IPS DF 19.7 (cell line): Measurements from ENCODE around the gene DYRK1A.

ENCODE experiments used
- DNase-seq: peaks from one replicate; pipeline ENCODE4 v3.0.0-alpha.2; 2013; ENCODE audit warnings: low read depth, low spot score

DYRK1A gene

GRCh38 chr21:37550618-37551330 lies 184.2 kb downstream of the DYRK1A start:
- no peak for DNase-seq

DNA sequence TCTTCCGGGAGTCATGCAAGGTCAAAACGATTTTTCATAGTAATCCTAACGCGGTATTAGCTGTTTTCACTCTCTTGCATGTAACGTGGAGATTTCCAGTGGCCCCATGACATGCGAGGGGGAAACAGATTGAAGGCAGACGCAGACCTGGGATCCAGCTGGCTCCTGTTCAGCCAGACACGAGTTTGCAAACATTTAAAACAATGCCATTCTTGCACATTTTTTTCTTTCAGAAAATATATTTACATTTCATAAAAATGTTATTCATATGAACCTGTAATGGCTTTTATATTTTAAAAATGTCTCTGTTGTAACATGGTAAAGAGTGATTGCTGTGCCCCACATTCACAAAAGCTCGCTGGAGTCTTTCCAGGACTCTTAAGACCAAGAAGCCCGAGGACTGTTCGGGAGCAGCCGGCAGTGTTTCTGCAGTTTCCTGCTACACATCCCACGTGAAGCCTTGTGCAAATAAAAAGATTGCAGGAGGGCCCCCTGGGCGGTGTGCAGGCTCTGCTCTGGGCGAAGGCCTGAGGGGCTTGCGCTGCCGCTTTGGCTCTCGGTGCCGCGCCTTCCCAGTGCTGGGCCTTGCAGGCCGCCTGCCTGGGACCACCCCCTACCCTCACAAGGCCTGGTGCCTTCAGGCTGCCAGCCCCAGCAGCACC lies 184.9 kb downstream of the DYRK1A start:
- DNase-seq: no peak

DNA sequence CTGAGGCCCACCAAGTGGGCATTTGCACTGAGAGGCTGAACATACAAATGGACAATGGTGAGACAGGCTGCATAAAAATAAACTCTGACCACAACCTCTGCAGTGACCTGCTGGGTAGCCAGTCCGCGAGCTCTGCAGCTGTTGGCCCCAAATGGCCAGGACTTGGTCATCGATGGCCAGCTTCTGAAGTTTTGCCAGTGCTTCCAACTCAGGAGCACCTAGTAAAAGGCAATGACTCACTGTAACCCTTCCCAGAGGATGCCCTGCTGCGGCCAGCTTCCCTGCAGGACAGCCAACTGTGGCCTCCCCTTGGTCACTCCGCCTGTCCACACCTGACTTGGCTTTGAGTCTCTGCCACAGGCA lies 185.4 kb downstream of the DYRK1A start:
- DNase-seq: no peak

- DNase-seq: no peak
Measured at GRCh38 chr21:37552496-37553029, 186.0 kb downstream of the DYRK1A start.

GRCh38 chr21:37553078-37553481 lies 186.5 kb downstream of the DYRK1A start:
- DNase-seq: no peak

DNA sequence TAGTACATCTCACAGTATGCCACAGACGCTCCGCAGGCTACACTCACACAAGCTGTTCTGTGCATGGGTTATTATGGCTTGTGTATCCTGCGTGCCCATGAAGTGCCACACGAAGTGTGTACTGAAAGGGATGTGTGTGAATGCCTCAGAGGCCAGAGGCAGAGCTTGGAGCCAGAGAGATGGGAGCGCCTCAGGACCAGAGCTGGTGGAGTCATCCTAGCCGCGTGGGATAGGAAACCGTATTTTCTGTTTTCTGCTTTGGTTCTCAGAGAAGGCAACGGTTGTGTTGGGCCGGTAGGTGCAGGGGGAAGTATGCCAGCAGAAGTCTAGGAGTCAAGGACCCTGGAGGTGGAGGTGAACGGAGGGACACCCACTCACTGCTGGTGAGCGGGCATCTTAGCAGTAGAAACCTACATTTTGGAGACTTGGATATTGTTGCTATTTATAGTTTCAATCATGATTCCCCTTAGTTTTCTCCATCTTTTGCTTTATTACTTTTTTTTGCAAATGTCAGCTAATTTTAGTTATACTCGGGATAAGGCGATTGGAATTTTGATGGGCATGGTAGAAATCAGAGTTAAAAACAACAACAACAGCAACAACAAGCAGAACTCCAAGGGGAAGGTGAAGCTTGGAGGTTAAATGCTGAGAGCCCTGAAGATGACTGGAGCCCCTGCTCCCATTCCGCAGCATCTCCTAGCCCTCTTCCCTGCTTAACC lies 188.2 kb downstream of the DYRK1A start:
- DNase-seq: no peak

- no peak for DNase-seq
Measured at GRCh38 chr21:37555672-37556261, 189.2 kb downstream of the DYRK1A start.

GRCh38 chr21:37557261-37557950 lies 190.8 kb downstream of the DYRK1A start:
- no peak for DNase-seq

DNA sequence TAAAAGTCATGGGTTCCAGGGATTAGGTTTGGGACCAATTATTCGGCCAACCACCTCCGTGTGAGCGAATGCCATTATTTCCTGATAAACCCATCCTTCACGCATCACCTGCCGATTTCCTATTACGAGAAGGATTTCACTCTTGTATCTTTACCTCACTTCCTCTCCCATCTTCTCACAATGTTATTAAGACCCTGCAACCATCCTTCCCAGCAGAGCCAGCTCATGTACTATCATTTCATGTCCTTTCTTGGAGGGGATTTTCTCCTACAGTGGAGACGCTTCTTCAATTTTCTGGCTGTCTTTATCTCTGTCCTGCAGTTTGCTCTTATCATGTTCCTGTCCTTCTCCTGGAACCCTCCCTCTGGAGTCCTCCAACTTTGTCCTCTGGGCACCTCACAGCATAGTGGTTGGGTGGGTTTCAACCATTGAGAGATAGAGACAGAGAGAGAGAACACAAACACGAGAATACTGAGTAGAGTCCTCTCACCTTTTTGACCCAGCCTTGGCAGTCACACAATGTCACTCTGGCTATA lies 192.2 kb downstream of the DYRK1A start:
- DNase-seq: no peak

DNA sequence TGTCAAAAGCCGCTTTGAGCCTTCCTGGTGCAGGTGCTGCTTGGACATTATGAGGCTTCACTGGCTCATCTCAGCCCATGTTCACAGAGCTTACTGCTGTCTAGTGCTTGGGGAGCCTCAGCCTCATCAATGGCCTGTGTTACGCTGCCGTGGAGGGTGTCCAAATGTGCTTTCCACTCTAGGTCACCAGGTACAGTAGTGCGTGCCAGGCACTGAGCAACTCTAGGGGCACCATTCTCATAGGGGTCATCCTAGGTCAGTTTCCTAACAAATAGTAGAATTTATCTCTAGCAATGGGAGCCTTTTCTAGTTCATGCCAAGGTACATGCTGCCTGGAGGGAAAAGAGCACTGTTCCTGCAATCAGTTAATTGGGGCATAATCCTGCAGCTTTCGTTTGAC lies 193.8 kb downstream of the DYRK1A start:
- no peak for DNase-seq

GRCh38 chr21:37561506-37561905 lies 194.9 kb downstream of the DYRK1A start:
- DNase-seq: no peak

DNA sequence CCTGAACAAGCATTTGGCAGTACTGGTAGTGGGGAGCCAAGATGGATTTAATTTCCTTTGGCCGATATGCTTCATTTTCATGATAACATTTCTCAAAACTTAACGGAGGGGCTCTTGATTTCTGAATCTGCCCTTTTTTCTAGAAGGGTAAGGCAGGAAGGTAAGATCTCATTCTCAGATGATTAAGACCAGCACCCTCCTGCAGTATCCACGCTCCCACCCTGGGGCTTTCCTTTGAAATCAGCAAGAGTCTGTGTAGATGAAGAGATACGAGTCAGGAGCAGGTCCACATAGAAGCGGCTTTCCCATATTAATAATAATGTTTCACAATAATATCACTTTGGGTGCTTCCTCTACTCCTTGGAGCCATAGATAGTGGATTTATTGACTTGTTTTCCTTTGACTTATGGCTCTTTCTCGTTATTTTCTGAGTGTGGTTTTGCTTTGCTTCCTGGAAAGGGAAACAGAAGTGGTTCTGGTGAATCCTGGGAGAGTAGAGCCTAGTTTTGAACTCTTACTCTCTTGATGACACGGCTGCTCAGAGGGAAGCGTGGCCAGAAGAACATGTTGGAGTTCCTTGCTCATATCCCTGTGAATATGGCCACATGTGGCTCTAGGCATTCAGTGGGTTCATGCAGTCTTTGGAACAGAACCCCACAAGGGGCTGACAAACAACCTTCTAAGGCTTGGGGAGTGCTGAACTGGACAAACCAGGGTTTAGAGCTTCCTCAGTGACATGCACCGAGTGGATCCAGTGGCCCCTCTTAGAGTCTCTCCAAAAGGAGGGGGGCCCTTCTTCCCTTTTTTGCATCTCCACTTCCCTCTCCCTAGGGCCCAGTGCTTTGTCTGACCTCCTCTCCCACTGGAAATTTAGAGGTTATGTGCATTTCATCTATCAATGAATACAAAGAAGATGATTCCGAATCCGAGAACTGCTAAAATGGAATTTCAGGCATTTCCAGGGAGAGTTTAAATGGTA lies 195.7 kb downstream of the DYRK1A start:
- no peak for DNase-seq

DNA sequence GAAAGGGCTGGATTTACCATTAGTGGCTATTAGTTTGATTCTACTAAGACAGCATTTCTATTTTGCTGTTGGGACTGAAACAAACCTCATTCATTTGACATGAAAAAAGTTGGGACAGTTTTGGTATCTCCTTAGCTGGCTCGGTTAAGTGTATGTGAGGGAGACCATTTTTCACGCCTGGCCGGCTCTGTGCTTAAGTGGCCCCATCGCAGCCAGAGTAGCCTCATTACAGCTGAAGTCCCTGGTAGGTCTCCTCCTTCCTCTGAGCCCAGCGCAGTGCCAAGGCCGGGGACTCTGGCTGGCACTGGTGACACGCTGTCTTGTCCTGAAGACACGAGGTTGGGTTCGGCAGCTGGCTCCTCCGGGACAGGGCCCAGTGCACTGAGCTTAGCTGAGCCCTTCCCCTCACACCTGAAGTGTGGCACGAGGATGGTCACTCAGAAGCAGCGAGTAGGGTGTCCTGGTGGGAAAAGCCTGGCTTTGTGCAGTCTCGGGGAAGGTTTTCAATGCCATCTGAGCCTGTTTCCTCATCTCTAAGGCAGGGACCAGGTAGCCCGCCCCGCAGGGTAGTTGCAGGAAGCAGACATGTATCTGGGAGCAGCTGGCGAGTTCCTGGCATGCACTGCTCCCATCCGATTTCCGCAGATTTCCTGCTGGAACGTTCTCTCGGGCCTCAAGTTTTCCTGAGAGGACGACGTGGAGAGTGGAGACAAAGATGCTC lies 196.5 kb downstream of the DYRK1A start:
- DNase-seq: no peak

GRCh38 chr21:37563641-37564340 lies 197.2 kb downstream of the DYRK1A start:
- DNase-seq: peak; percentile 84

- no peak for DNase-seq
Measured at GRCh38 chr21:37564341-37564923, 197.9 kb downstream of the DYRK1A start.

GRCh38 chr21:37564924-37565529 lies 198.5 kb downstream of the DYRK1A start:
- DNase-seq: no peak

- no peak for DNase-seq
Measured at GRCh38 chr21:37565530-37566223, 199.1 kb downstream of the DYRK1A start.
